ENCODE results near the gene PPP2R1B.

Gene PPP2R1B

DNA sequence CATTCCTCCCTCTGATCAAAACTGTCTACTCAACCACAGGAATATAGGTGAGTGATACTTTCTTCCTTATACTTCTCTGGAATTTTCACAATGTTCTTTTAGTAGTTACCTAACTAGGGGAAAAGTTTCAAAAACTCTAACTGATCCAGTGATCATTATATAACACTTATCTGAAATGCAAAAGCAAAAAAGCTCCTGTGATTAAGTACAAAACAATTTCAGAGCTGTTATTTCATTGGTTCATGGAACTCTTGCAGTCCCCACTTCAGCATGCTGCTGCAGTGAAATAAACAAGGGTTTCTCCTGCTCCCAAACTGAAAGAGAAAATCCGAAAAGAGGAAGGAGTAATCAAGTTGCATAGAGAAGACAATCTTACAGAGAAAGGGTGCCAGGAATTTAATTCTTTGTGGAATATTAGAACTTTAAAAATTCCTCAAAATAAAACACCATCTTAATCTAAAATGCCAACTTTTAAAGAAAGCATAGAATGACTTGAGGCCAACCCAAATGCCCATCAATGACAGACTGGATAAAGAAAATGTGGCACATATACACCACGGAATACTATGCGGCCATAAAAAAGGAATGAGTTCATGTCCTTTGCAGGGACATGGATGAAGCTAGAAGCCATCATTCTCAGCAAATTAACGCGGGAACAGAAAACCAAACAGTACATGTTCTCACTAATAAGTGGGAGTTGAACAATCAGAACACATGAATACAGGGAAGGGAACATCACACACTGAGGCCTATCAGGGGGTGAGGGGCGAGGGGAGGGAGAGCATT, 20.3 kb downstream of the PPP2R1B start:
- DNase-seq = no peak

GRCh38 chr11:111743700-111744099, 22.5 kb downstream of the PPP2R1B start:
- no peak for DNase-seq

- DNase-seq = no peak
These were observed 24.4 kb downstream of the PPP2R1B start for GRCh38 chr11:111741751-111742150.

GRCh38 chr11:111739299-111739698, 26.9 kb downstream of the PPP2R1B start:
- no peak for DNase-seq

DNA sequence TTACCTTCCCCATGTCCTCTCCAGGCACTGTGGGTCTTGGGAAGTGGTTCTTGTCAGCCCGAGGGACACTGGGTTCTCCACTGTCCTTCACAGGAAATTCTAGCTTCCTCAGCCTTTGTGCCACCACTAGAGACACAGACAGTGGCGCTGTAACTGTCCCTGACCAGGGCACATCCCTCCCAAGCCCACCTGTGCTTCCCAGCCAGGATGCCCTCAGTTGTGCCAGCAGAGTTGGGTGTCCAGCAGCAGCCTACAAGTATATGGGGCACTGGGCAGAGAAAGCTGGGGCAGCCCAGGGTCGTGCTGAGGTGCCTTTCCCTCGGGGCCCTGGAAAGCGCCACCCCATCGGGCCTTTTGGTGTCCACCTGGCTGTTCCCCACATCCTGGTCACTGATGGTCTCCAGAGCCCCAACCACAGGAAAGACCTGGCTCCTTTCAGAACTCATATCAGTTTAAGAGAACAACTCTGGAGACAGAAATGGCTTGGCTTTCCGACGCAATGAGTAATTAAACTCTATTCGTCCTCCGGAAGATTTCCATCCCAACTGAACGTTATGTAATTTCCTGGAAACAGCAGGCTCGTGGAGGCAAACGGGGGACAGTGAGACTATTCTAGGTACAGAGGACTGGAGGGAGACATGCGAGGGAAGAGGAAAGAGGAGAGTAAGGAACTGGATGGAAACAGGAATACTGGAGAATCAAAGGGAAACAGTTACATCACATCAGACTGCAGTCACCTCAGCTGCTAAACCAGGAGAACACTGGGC, 28.6 kb downstream of the PPP2R1B start:
- no peak for DNase-seq

DNA sequence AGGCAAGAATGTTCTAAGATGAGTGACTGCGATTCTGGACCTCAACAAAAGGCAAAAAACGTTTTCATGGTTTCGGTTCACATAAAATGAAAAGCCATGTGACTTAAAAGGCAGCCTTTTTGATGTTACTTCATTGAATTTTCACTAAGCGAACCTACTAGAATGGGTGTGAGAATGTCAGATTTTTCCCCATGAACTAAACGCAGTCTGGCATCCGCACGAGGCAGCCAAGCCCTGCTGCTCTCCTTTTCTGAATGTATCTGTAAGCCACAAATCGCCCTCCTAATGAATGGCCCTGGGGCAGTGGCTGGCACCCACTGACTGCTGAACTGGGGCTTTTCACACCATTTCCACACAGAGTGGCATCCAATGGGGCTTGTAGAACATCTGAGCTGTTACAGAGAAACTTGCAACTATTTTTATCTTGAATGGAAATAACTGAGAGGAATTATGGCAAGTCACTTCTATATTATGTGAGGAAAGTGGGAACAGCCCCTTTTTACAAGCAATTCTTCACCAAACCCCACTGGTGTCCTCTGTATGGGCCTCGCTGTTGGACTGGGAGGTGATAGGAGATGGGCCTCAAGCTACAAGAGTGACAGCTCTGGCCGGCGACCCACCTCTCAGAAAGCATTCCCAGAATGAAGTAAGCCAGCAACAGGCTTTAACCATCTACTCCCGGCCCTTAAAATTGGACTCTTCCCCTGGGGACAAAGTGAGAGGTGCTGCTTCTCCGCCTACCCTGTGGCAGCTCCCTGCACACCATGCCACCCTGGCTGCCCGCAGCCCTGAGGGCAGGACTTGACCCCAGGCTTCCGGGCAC, 29.4 kb downstream of the PPP2R1B start:
- DNase-seq = no peak

- no peak for DNase-seq
These were observed 30.0 kb downstream of the PPP2R1B start for GRCh38 chr11:111736181-111736590.

- no peak for DNase-seq
These were observed 30.7 kb downstream of the PPP2R1B start for GRCh38 chr11:111735262-111736116.

DNA sequence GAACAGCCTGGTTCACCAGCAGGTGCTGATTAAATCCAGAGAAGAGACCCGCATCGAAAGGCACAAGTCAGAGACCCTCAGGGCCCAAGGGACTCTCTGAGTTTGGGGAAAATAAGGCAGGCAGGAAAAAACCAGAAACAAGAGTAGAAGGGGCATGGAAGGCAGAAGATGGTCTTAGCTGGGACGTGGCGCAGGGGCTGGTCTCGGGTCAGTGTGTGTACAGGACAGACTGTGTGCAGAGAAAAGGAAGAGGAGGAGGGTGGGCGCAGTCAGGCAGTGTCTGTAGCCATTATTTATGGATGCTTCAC, 31.3 kb downstream of the PPP2R1B start:
- no peak for DNase-seq

DNA sequence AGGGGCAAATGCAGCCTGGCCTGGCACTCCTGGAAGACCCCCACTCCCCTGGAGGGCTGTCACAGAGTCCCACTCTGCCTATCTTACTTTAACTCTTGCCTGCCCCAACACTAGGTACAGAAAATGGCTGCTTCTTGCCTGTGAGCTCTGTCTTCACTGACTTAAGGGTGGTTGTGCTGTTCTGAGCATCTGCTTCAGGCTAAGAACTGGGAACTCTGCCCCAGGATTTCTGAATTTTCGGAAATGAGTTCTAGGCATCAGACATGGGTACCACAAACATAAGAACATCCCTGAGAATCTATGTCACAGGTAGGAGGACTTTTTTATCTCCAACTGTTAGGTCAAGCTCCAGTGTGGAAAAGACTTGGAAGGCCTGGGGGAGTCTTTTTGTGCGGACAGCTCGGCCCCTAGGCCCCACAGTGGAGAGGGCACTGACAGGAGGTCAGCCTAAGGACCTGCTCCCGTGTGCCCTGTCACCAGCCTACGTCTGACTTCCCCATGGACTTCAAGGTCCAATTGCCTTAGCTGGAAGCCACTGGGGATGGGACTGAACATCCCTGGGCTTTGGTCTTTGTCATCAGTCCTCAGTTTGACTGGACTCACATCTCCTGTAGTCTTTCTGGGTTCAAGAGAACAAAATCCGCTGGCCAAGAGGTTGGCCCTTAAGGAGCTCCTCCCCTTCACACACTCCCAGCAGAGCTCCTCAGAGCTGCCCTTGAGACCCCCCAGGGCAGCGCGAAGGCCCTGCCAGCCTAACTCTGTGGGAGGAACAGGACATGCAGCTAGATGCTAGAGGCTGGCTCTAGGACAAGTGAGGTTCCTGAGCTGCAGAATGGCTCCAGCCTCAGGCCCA, 31.9 kb downstream of the PPP2R1B start:
- no peak for DNase-seq

- no peak for DNase-seq
These were observed 32.5 kb downstream of the PPP2R1B start for GRCh38 chr11:111733611-111734088.

- no peak for DNase-seq
These were observed 33.2 kb downstream of the PPP2R1B start for GRCh38 chr11:111733016-111733415.

DNA sequence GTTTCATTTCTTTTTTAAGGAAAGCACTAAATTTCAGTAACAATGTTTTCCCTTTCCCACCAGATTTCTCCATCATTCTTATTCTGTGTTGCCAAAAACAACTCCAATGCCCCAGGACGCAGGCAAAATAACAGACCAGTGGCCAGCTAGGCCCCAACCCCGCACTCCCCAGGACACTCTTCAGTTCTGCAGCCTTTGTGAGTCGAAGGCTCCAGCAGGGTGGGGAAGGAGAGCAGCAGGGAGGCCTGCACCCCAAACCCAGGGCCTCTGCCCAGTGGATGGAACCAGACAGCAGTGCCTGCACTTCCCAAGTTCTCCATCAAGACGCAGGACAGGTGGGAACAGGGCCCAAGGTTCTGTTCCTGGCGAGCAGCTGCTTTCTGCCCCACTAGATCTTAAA, 34.4 kb downstream of the PPP2R1B start:
- no peak for DNase-seq

DNA sequence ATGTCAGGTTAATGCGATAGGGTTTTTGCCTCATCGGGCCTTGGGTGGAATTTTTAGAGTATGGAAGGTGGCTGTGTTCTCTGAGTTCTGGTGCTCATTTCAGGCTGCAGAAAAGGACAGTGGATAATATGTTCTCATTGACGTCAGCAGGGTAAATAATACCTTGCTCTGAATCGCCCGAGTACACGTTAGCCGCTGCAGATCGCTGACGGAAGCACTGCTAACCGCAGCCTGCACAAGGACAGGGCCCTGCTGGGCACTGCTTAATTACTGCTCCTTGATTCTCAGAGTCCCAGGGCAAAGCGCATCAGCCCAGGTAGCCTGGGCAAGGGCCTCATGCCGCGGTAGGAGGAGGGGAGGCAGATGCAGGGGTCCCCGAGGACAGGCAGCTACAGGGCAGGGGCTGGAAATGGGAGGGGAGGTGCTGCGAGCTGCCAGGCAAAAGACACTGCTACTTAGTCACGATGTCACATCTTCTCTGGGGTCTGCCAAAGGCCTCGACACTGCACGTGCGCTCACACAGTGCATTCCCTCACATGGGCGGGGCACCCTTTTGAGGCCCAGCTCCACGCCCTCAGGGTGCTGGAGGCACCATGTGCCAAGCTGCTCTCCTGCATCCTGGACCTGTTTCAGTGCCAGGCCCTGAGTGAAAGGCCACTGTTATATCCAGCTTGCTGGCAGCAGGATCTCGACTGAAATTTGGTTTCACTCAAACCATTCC, 35.2 kb downstream of the PPP2R1B start:
- no peak for DNase-seq

- DNase-seq = no peak
These were observed 36.3 kb downstream of the PPP2R1B start for GRCh38 chr11:111729831-111730311.

GRCh38 chr11:111729071-111729830, 36.9 kb downstream of the PPP2R1B start:
- DNase-seq = no peak

GRCh38 chr11:111727431-111727830, 38.8 kb downstream of the PPP2R1B start:
- no peak for DNase-seq

- no peak for DNase-seq
These were observed 39.9 kb downstream of the PPP2R1B start for GRCh38 chr11:111726301-111726713.

DNA sequence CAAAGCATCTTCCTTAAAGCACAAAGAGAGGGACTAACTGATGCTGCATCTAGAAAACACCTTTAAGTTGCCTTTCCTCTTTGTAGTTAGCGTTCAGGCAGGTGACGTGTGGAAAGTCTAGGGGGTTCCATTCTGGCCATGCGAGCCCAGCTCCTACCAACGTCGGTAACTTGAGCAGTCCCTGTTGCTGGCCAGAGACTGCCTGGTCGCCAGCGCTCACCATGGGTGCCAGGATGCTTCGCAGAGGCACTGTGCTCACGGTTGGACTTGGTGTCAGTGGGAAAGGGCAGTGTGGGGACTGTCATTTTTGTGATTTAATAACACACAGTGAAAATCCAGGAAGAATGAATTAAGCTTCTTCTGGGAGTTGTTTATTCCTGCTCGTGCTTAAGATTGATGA, 40.6 kb downstream of the PPP2R1B start:
- DNase-seq = no peak

DNA sequence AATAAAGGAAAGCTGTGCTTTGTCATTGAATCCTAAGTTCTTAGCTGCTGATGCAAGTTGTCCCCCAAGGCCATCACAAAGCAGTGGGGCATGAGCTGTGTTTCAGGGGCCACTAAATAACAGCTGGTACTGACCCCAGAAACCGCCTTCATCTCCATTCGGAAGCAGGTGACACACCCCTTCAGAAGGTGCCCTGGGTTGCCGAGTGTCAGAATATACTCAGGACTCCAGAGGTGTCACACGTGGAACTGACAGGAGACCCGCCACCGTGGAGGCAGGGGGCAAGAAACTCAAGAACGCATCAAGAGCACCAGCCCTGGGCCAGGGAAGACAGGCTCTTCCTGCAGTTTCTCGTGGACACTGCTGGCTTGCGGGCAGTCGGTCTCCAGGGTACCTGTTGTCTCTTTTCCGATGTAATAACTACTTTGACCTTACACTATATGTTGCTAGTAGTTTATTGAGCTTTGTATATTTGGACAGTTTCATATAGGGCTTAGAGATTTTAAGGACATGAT, 41.5 kb downstream of the PPP2R1B start:
- DNase-seq = no peak

Data from NCI-H1436 treated with DMSO at 0.1 percent for 48 hours (cell line).